Neural progenitor cell (in vitro differentiated cells): ENCODE data around the gene ATXN1L. TPM values are rescaled to one million over a fixed set of nuclear protein-coding genes. Genes with fewer than 3 reads are reported as not detected.
"Not testable (repeated sequence)": the region's sequence is repeated elsewhere in the genome, so short reads cannot be mapped to it uniquely, and the experiment has no call there.

Experiments used
- DNase-seq: peaks from one replicate; pipeline ENCODE4 v3.0.0-alpha.2; 2016; ENCODE audit warnings: low spot score
- H2AFZ ChIP-seq: fragments of 200-600 bp; sonication (generic); replicated peaks from 2 replicates; pipeline ENCODE4 v1.6.1; 2016; ENCODE audit warnings: antibody characterized with exemption
- H3F3A ChIP-seq: fragments of 200-600 bp; sonication (generic); 2 replicates; pipeline ENCODE4 v1.6.1; 2016; ENCODE audit warnings: antibody characterized with exemption, low read depth
- H3K27ac ChIP-seq: fragments of 200-600 bp; sonication (generic); 2 replicates; pipeline ENCODE4 v1.5.1; 2016; ENCODE audit warnings: mild to moderate bottlenecking
- H3K27me3 ChIP-seq: fragments of 200-600 bp; sonication (generic); 2 replicates; pipeline ENCODE4 v1.6.1; 2016; ENCODE audit warnings: mild to moderate bottlenecking, moderate library complexity
- H3K36me3 ChIP-seq: fragments of 200-600 bp; sonication (generic); 2 replicates; pipeline ENCODE4 v1.5.1; 2016
- H3K4me1 ChIP-seq: fragments of 200-600 bp; sonication (generic); 2 replicates; pipeline ENCODE4 v1.6.1; 2016; ENCODE audit warnings: mixed run types
- H3K4me2 ChIP-seq: fragments of 200-600 bp; sonication (generic); 2 replicates; pipeline ENCODE4 v1.6.1; 2016
- H3K4me3 ChIP-seq: fragments of 200-600 bp; sonication (generic); 2 replicates; pipeline ENCODE4 v1.5.1; 2016
- H3K79me2 ChIP-seq: fragments of 200-600 bp; sonication (generic); 2 replicates; pipeline ENCODE4 v1.6.1; 2016; ENCODE audit warnings: low read depth
- H3K9ac ChIP-seq: fragments of 200-600 bp; sonication (generic); 2 replicates; pipeline ENCODE4 v1.6.1; 2016
- H3K9me3 ChIP-seq: fragments of 200-600 bp; sonication (generic); 2 replicates; pipeline ENCODE4 v1.5.1; 2016; ENCODE audit warnings: low read depth
- H4K20me1 ChIP-seq: fragments of 200-600 bp; sonication (generic); 2 replicates; pipeline ENCODE4 v1.6.1; 2016; ENCODE audit warnings: low read depth
- H3K27ac Mint-ChIP-seq: 3 replicates; pipeline ENCODE4 v1.8.0; 2021; ENCODE audit warnings: mixed read lengths
- H3K27me3 Mint-ChIP-seq: 2 replicates; pipeline ENCODE4 v1.8.0; 2022; ENCODE audit warnings: low read depth, mild to moderate bottlenecking, inconsistent platforms, moderate library complexity, mixed read lengths; ENCODE audit not compliant: insufficient read depth
- H3K36me3 Mint-ChIP-seq: 3 replicates; pipeline ENCODE4 v1.8.0; 2021; ENCODE audit warnings: mixed read lengths
- H3K4me1 Mint-ChIP-seq: 3 replicates; pipeline ENCODE4 v1.8.0; 2021; ENCODE audit warnings: mixed read lengths
- H3K4me3 Mint-ChIP-seq: 3 replicates; pipeline ENCODE4 v1.8.0; 2021; ENCODE audit warnings: mild to moderate bottlenecking, moderate library complexity, mixed read lengths
- H3K9me3 Mint-ChIP-seq: 3 replicates; pipeline ENCODE4 v1.8.0; 2020; ENCODE audit warnings: mixed read lengths
- CTCF ChIP-seq: fragments of 200-600 bp; sonication (generic); IDR thresholded peaks from 2 replicates; pipeline ENCODE4 v1.5.1; 2017; ENCODE audit warnings: antibody characterized with exemption, mild to moderate bottlenecking
- EZH2 ChIP-seq: fragments of 200-600 bp; sonication (generic); IDR thresholded peaks from 2 replicates; pipeline ENCODE4 v1.6.1; 2017; ENCODE audit warnings: antibody characterized with exemption, mild to moderate bottlenecking, moderate library complexity
- EZH2phosphoT487 ChIP-seq: fragments of 200-600 bp; sonication (generic); IDR thresholded peaks from 2 replicates; pipeline ENCODE4 v1.6.1; 2017; ENCODE audit warnings: antibody characterized with exemption
- total RNA-seq: library from RNA; depleted of rRNA; stranded (reverse); fragments of >200 nt; gene quantifications from 2 replicates; pipeline ENCODE4 v1.2.3, GENCODE V29; 2015; ENCODE audit warnings: low replicate concordance

ATXN1L gene
- total RNA-seq, 1 donor from 2014 or later: 19.8 TPM

GRCh38 chr16:71807905-71808592, 37.7 kb upstream of the ATXN1L start:
- Mint-ChIP-seq H3K36me3 (no peaks in the 10 kb centered on the region), H3K27ac (peak overlapping the region; percentile 32), H3K4me3 (peak overlapping the region; percentile 93), H3K9me3 (no peaks in the 10 kb centered on the region), H3K4me1 (peaks cover 13% of the 10 kb centered on the region), H3K27me3 (peaks cover 2% of the 10 kb centered on the region)
- Histone ChIP-seq H3K4me1 (peaks cover 10% of the 10 kb centered on the region), H3K79me2 (peaks cover 57% of the 10 kb centered on the region), H4K20me1 (peaks cover 9% of the 10 kb centered on the region), H3K9ac (peak overlapping the region; percentile 100), H2AFZ (peak overlapping the region; percentile 96), H3K4me3 (peak overlapping the region; percentile 84), H3K36me3 (no peaks in the 10 kb centered on the region), H3F3A (peaks cover 6% of the 10 kb centered on the region), H3K4me2 (peak overlapping the region; percentile 96), H3K27ac (peak overlapping the region; percentile 99), H3K27me3 (no peaks in the 10 kb centered on the region), H3K9me3 (no peaks in the 10 kb centered on the region)
- TF ChIP-seq CTCF (no peak), EZH2 (no peak), EZH2phosphoT487 (no peak)
- DNase-seq: peak; percentile 49

- no peaks in the 10 kb centered on the region for H3K36me3 ChIP-seq
- peaks cover 49% of the 10 kb centered on the region for H3K79me2 ChIP-seq
- peaks cover 13% of the 10 kb centered on the region for H3K4me1 Mint-ChIP-seq
Observed at GRCh38 chr16:71808593-71809459, 37.0 kb upstream of the ATXN1L start, which contains the start of gene AP1G1. AP1G1 (minus strand) TSS chr16:71808834; CDS start chr16:71789479, 19,355 bp downstream.

GRCh38 chr16:71810155-71810530, 35.6 kb upstream of the ATXN1L start:
- H3K9ac ChIP-seq: not testable (repeated sequence)

More at GRCh38 chr16:71808593-71809459, 37.0 kb upstream of the ATXN1L start, which contains the start of gene AP1G1:
- no peaks in the 10 kb centered on the region for H3K27me3 ChIP-seq
- H3K27ac ChIP-seq: peak within 1 kb of the TSS; percentile 99
- Mint-ChIP-seq H3K9me3 (no peaks in the 10 kb centered on the region), H3K27ac (peak within 1 kb of the TSS; percentile 100), H3K27me3 (peaks cover 2% of the 10 kb centered on the region), H3K4me3 (peak within 1 kb of the TSS; percentile 93), H3K36me3 (no peaks in the 10 kb centered on the region)
- no peak for TF ChIP-seq EZH2
- H3K9me3 ChIP-seq: no peaks in the 10 kb centered on the region
- peaks cover 10% of the 10 kb centered on the region for H3K4me1 ChIP-seq
- H2AFZ ChIP-seq: peak within 1 kb of the TSS; percentile 98
- peaks cover 6% of the 10 kb centered on the region for H3F3A ChIP-seq
- peak within 1 kb of the TSS; percentile 100 for H3K9ac ChIP-seq
- peaks cover 9% of the 10 kb centered on the region for H4K20me1 ChIP-seq
- DNase-seq: peak; percentile 99
- H3K4me2 ChIP-seq: peak within 1 kb of the TSS; percentile 96
- H3K4me3 ChIP-seq: peak within 1 kb of the TSS; percentile 84

DNA sequence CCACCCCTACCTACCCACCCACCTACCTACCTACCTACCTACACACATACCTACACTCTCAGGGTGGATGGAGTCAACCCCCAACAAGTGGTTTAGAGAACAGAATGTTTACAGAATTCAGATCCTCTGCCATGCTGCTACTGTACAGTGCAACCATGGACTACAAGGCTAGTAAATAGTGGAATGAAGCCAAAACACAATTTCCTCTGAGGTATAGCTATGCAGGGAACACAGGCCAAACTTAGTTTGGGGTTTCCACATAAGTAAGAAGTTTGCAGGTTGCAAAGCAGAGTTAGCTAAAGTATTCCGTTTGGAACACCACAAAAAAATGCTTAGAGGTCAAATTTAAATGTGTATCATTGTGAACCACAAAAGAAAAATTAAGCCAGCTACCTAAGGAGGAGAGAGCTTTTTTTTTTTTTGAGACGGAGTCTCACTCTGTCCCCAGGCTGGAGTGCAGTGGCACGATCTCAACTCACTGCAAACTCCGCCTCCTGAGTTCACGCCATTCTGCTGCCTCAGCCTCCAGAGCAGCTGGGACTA, 34.4 kb upstream of the ATXN1L start:
- Mint-ChIP-seq H3K27ac (no peak overlapping the region), H3K4me3 (no peak overlapping the region), H3K9me3 (no peaks in the 10 kb centered on the region), H3K36me3 (no peaks in the 10 kb centered on the region), H3K4me1 (peaks cover 13% of the 10 kb centered on the region), H3K27me3 (peaks cover 2% of the 10 kb centered on the region)
- H3K4me2 ChIP-seq: no peak overlapping the region
- H3K9me3 ChIP-seq: no peaks in the 10 kb centered on the region
- H3K79me2 ChIP-seq: peaks cover 24% of the 10 kb centered on the region
- no peaks in the 10 kb centered on the region for H3K27me3 ChIP-seq
- H3F3A ChIP-seq: peaks cover 6% of the 10 kb centered on the region
- H3K4me1 ChIP-seq: peaks cover 10% of the 10 kb centered on the region
- H3K27ac ChIP-seq: no peak overlapping the region
- H4K20me1 ChIP-seq: peaks cover 9% of the 10 kb centered on the region
- TF ChIP-seq EZH2: no peak
- TF ChIP-seq CTCF: no peak
- no peak for TF ChIP-seq EZH2phosphoT487
- no peak for DNase-seq
- no peaks in the 10 kb centered on the region for H3K36me3 ChIP-seq
- no peak overlapping the region for H3K9ac ChIP-seq
- H2AFZ ChIP-seq: no peak overlapping the region
- no peak overlapping the region for H3K4me3 ChIP-seq

More at GRCh38 chr16:71810155-71810530, 35.6 kb upstream of the ATXN1L start:
- H3K27me3 ChIP-seq, H3K9me3 ChIP-seq, H2AFZ ChIP-seq, H4K20me1 ChIP-seq, H3F3A ChIP-seq, H3K36me3 ChIP-seq, H3K9me3 Mint-ChIP-seq, H3K4me2 ChIP-seq, H3K27ac Mint-ChIP-seq, H3K36me3 Mint-ChIP-seq, DNase-seq, H3K4me3 ChIP-seq, H3K27me3 Mint-ChIP-seq, H3K27ac ChIP-seq: not testable (repeated sequence)
- Histone ChIP-seq H3K79me2 (peaks cover 36% of the 10 kb centered on the region), H3K4me1 (peaks cover 10% of the 10 kb centered on the region)
- Mint-ChIP-seq H3K4me3 (peak overlapping the region; percentile 93), H3K4me1 (peaks cover 13% of the 10 kb centered on the region)

- H3K4me1 ChIP-seq, H3K9me3 Mint-ChIP-seq, H2AFZ ChIP-seq, H3K79me2 ChIP-seq, H4K20me1 ChIP-seq, H3K27me3 Mint-ChIP-seq, H3K4me1 Mint-ChIP-seq, H3K36me3 ChIP-seq, H3K4me2 ChIP-seq, H3K27me3 ChIP-seq, H3K27ac Mint-ChIP-seq, DNase-seq, H3K9me3 ChIP-seq, H3K4me3 Mint-ChIP-seq, H3K36me3 Mint-ChIP-seq, H3K9ac ChIP-seq, H3K4me3 ChIP-seq, H3K27ac ChIP-seq, H3F3A ChIP-seq: not testable (repeated sequence)
Observed at GRCh38 chr16:71817155-71817500, 28.6 kb upstream of the ATXN1L start.
